Activated CD4-positive, alpha-beta memory T cell treated with anti-CD3 and anti-CD28 coated beads, Interleukin-2, amount 10 ng/mL, durations not matched to agents 7 days and 5 days (primary cell): ENCODE data around the gene UBXN1. TPM values are rescaled to one million over a fixed set of nuclear protein-coding genes. Genes with fewer than 3 reads are reported as not detected.

Experiments used
- CTCF ChIA-PET: fragments of 350-600 bp; sonication (Branson Sonifier 250); formaldehyde crosslinking; loops from one replicate; lab custom pipeline; 2021; ENCODE audit warnings: antibody characterized with exemption, inconsistent platforms; lab: Charles Lee
- POLR2A ChIA-PET: fragments of 350-600 bp; sonication (Branson Sonifier 250); formaldehyde crosslinking; loops from one replicate; lab custom pipeline; 2021; ENCODE audit warnings: antibody characterized with exemption; lab: Charles Lee
- DNase-seq: peaks from one replicate; pipeline ENCODE4 v3.0.0-alpha.2; 2020
- H3K27ac Mint-ChIP-seq: one replicate; pipeline ENCODE4 v1.8.0; 2021; ENCODE audit warnings: mild to moderate bottlenecking, mixed read lengths
- H3K27me3 Mint-ChIP-seq: one replicate; pipeline ENCODE4 v1.8.0; 2021; ENCODE audit warnings: mixed read lengths
- H3K36me3 Mint-ChIP-seq: one replicate; pipeline ENCODE4 v1.8.0; 2021; ENCODE audit warnings: low read depth, mixed read lengths
- H3K4me1 Mint-ChIP-seq: one replicate; pipeline ENCODE4 v1.8.0; 2021; ENCODE audit warnings: mixed read lengths
- H3K4me3 Mint-ChIP-seq: one replicate; pipeline ENCODE4 v1.8.0; 2021; ENCODE audit warnings: mild to moderate bottlenecking, mixed read lengths
- H3K9me3 Mint-ChIP-seq: one replicate; pipeline ENCODE4 v1.8.0; 2021; ENCODE audit warnings: mixed read lengths
- total RNA-seq, 2 experiments: library from RNA; stranded (reverse); gene quantifications; one replicate each; pipeline ENCODE4 v1.2.3, GENCODE V29; 2021

Gene UBXN1
- total RNA-seq, 2 experiments from 2014 or later, result 135 to 139 TPM

DNA sequence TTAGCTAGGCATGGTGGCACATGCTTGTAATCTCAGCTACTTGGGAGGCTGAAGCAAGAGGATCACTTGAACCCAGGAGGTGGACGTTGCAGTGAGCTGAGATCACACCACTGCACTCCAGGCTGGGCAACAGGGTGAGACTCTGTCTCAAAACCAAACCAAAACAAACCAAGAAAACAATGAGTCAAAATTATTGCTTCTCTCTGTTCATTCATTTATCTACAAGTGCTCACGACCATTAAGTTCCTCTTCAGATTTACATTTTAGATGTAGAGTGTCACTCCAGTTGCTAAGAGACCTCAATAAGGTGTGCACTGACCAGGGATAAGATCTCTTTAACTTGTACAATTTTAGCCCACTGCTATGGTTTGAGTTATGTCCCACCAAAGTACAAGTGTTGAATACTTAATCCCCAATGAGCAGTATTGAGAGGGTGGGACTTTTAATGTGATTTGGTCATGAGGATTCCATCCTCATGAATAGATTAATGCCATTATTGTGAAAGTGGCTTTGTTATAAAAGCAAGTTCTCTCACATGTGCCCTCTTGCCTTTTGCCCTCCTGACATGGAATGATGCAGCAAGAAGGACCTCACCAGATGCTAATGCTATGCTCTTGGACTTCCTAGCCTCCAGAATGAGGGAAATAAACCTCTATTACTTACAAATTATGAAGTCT is 40.6 kb upstream of the UBXN1 start:
- Mint-ChIP-seq H3K27ac (peak overlapping the region; percentile 6), H3K4me1 (peaks cover 79% of the 10 kb centered on the region), H3K4me3 (no peak overlapping the region), H3K36me3 (peaks cover 96% of the 10 kb centered on the region), H3K27me3 (no peaks in the 10 kb centered on the region), H3K9me3 (no peaks in the 10 kb centered on the region)
- ChIA-PET CTCF (interaction anchor here (1.2 kb wide), 1 partner anchor 35 kb away, joined by 5 read pairs; the partner anchor contains the start of gene ZBTB3), POLR2A (interaction anchor here (0.8 to 1.5 kb wide), 3 partner anchors 54 to 165 kb away, joined by 3 to 4 read pairs (median 3); partner anchors contain the start of genes C11orf98 and CSKMT)
- no peak for DNase-seq

DNA sequence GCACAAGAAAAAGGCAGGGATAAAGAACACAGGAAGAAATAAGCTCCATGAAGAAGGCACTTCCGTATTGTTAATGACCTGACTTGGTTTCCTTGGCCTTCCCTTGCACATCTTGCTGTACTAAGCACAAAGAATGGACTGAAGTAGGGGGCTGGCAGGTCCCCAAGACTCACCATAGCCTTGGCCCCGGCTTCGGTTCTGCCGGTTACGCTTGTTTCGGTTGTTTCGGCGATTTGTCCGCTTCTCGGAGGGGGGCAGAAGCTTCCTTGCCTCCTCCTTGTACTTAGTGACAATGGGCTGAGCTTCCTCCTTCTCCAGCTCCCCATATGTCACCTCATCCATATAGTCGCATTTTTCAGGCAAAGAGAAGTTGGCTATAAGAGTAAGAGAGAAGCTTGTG is 37.9 kb upstream of the UBXN1 start:
- ChIA-PET POLR2A (interaction anchor here (0.6 to 14.0 kb wide), 4 partner anchors 10 to 166 kb away, joined by 3 to 234 read pairs (median 8); partner anchors contain the start of genes BSCL2, GNG3, HNRNPUL2 and TTC9C), CTCF (interaction anchor here (1.1 kb wide), 1 partner anchor 105 kb away, joined by 3 read pairs; no protein-coding TSS in a partner anchor)
- Mint-ChIP-seq H3K9me3 (no peaks in the 10 kb centered on the region), H3K27me3 (no peaks in the 10 kb centered on the region), H3K4me1 (peaks cover 79% of the 10 kb centered on the region), H3K36me3 (peaks cover 90% of the 10 kb centered on the region), H3K27ac (peak overlapping the region; percentile 5), H3K4me3 (no peak overlapping the region)
- DNase-seq, result no peak

DNA sequence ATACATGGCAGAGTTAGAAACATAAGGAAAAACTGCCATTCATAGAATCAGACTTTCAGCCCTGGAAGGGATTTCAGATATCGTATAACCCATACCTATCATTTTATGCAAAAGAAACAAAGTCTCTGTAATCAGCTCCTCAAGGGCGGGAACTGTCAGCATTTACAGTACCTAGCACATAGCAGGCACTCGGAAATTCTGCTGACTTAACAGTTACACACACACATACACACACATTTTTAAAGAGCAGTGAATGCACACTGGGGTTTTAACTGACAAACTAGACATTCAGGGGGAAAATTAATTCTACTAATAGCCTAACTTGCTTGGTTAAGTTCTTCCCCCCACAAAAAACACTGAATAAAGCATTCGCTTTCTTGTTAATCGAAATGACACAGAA is 37.3 kb upstream of the UBXN1 start:
- Mint-ChIP-seq H3K9me3 (no peaks in the 10 kb centered on the region), H3K27ac (no peak overlapping the region), H3K4me1 (peaks cover 72% of the 10 kb centered on the region), H3K27me3 (no peaks in the 10 kb centered on the region), H3K36me3 (peaks cover 88% of the 10 kb centered on the region), H3K4me3 (no peak overlapping the region)
- CTCF ChIA-PET, result interaction anchor here (1.1 to 1.8 kb wide), 2 partner anchors 12 to 104 kb away, joined by 3 to 5 read pairs; partner anchors contain the start of genes HNRNPUL2 and TTC9C
- POLR2A ChIA-PET, result interaction anchor here (1.0 to 14.0 kb wide), 6 partner anchors 9 to 124 kb away, joined by 3 to 234 read pairs (median 6); partner anchors contain the start of genes BSCL2, GNG3, HNRNPUL2 and TMEM179B
- DNase-seq, result no peak

DNA sequence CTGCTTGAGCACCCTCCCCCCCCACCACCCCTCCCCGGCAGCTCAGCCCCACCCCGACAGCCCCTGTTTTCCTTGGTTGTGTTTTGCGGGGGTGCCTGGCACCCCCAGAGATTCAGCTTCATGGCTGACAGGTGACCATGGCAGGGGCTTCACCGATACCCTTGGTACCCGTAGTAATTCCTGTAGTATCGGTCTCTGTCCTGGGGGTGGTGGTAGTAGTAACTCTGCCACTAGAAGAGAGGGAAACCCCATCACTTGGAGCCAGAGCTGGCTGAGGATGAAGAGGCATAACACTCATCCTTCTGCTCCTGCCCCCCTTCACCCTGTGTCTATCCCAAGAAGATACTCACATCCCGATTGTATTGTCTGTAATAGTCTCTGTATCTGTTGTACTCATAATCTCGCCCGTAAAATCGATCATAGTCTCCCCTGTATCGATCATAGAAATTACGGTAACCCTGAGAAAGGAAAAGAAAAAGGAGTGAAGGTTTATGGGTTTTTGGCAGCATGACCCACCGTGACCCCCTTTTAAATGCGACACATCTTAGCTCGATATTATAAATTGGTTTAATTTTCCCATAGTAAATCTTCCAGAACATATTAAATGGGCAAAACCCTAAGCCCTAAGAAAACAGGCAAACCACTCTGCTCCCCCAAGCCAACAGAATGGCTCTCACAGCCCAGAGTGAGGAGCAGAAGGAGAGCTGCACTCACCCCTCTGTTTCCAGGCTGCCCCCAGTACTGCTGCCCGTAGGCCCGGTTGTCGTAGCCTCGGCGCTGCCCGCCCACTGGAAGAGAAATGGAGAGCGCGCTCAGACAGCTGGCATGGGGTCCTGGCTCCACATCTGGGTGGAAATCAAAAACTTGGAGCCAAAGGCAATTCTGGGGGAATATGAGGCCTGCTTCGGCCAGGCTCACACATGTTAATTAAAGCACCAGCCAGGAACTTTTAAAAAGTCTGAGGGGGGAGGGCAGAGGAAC is 36.6 kb upstream of the UBXN1 start:
- DNase-seq, result no peak
- H3K36me3 Mint-ChIP-seq, result peaks cover 88% of the 10 kb centered on the region
- no peaks in the 10 kb centered on the region for H3K9me3 Mint-ChIP-seq
- CTCF ChIA-PET, result interaction anchor here (1.1 to 1.8 kb wide), 3 partner anchors 12 to 103 kb away, joined by 3 to 5 read pairs (median 3); partner anchors contain the start of genes HNRNPUL2 and TTC9C
- no peak overlapping the region for H3K4me3 Mint-ChIP-seq
- peak overlapping the region; percentile 12 for H3K27ac Mint-ChIP-seq
- H3K27me3 Mint-ChIP-seq, result no peaks in the 10 kb centered on the region
- H3K4me1 Mint-ChIP-seq, result peaks cover 72% of the 10 kb centered on the region
- POLR2A ChIA-PET, result interaction anchor here (1.0 to 14.0 kb wide), 7 partner anchors 9 to 126 kb away, joined by 3 to 234 read pairs (median 5); partner anchors contain the start of genes BSCL2, C11orf98, CSKMT and GNG3

DNA sequence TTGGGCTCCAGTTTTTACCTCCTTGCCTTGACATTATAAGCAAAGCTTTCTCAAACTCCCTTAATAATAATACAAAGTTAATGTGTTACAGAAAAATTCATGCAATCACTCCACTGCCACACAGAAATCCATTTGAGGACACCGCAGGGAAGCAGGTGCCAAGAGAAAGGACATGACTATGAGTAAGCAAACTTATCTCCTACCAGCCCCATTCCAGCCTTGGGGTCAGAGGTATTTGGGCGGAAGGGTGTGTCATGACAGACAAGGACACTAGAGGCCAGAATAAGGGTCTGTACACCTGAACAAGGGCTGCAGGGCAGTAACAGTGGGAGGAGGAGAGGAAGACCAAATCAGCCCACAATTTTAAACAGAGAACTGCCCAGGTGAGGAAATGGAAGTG is 34.5 kb upstream of the UBXN1 start:
- ChIA-PET CTCF (interaction anchor here (1.0 to 1.1 kb wide), 3 partner anchors 16 to 168 kb away, joined by 3 to 4 read pairs (median 3); partner anchors contain the start of gene SLC3A2), POLR2A (interaction anchor here (0.8 to 14.0 kb wide), 9 partner anchors 14 to 141 kb away, joined by 3 to 234 read pairs (median 4); partner anchors contain the start of genes CSKMT, GANAB, HNRNPUL2 and LBHD1)
- DNase-seq, result no peak
- peaks cover 78% of the 10 kb centered on the region for H3K4me1 Mint-ChIP-seq
- peaks cover 79% of the 10 kb centered on the region for H3K36me3 Mint-ChIP-seq
- peak overlapping the region; percentile 47 for H3K4me3 Mint-ChIP-seq
- H3K27ac Mint-ChIP-seq, result peak overlapping the region; percentile 93
- no peaks in the 10 kb centered on the region for H3K27me3 Mint-ChIP-seq
- H3K9me3 Mint-ChIP-seq, result no peaks in the 10 kb centered on the region

DNA sequence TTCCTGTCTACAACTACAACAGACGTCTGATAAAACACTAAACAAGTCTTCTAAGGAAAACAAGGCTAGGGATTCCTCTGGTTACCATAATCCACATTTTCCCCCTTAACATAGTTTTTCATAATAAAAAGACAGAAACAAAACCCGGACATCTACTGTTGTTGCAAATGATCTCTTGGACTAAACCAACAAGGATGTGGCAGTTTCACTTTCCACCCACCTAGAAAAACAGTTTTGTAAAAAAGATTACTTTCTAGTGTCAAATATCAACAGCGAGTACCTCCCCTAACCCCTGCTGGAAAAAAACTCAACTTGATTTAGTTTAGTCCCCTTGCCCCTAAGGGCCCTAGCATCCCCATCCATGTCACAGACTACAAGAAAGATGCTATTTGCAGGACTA is 34.0 kb upstream of the UBXN1 start:
- peak overlapping the region; percentile 93 for H3K27ac Mint-ChIP-seq
- no peaks in the 10 kb centered on the region for H3K27me3 Mint-ChIP-seq
- ChIA-PET CTCF (interaction anchor here (1.0 to 1.6 kb wide), 4 partner anchors 17 to 168 kb away, joined by 3 to 4 read pairs (median 4); partner anchors contain the start of gene SLC3A2), POLR2A (interaction anchor here (0.8 to 14.0 kb wide), 7 partner anchors 15 to 141 kb away, joined by 3 to 234 read pairs (median 6); partner anchors contain the start of genes C11orf98, CSKMT, HNRNPUL2 and LBHD1)
- peaks cover 74% of the 10 kb centered on the region for H3K36me3 Mint-ChIP-seq
- H3K4me1 Mint-ChIP-seq, result peaks cover 78% of the 10 kb centered on the region
- no peak for DNase-seq
- H3K9me3 Mint-ChIP-seq, result no peaks in the 10 kb centered on the region
- H3K4me3 Mint-ChIP-seq, result peak overlapping the region; percentile 47

DNA sequence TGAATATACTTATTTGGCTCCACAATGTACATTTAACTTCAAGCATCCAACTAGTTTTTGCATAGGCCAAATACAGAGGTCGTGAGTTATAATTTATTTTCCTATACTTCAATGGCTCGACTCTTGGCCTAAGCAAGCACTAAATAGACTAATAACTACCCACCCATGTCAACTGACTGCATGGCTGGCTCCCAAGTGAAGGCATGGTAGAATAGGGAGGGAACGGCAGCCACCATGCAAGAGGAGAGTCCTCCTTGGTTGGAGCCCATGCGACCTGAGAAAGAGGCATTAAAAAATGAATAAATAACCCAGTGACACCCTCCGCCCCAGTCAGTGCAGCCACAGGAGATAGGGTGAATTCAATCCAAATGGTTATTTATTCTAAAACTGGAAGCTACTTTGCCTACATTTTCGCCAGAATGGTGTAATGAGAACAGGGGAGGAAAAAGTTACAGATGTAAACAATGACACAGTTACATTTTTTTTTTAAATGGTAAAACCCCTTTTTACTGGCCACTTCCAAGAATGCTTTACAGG is 33.5 kb upstream of the UBXN1 start:
- POLR2A ChIA-PET, result interaction anchor here (0.8 to 14.0 kb wide), 7 partner anchors 15 to 142 kb away, joined by 3 to 234 read pairs (median 6); partner anchors contain the start of genes C11orf98, CSKMT, HNRNPUL2 and LBHD1
- Mint-ChIP-seq H3K4me3 (peak overlapping the region; percentile 47), H3K4me1 (peaks cover 80% of the 10 kb centered on the region), H3K36me3 (peaks cover 69% of the 10 kb centered on the region), H3K9me3 (no peaks in the 10 kb centered on the region), H3K27me3 (no peaks in the 10 kb centered on the region), H3K27ac (peak overlapping the region; percentile 93)
- no peak for DNase-seq
- CTCF ChIA-PET, result interaction anchor here (1.1 to 1.6 kb wide), 2 partner anchors 18 to 169 kb away, joined by 3 to 4 read pairs; partner anchors contain the start of gene SLC3A2

DNA sequence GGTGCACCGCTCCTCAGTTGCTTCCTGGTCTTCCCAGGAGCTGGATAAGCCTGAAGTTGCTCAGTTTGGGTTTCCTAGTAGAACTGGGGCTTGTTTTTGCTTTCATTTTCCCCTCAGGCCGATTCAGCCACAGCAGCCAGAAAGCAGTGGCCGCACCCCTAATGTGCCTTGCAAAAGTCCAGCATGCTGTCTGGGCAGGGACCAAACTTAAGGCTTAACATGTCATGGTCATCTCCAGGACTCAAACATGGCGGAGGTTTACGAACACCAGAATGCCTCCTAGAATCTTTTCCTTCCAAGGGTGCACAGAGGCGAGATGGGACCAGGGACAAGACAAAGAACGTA is 31.1 kb upstream of the UBXN1 start:
- Mint-ChIP-seq H3K9me3 (no peaks in the 10 kb centered on the region), H3K4me1 (peaks cover 79% of the 10 kb centered on the region), H3K27me3 (no peaks in the 10 kb centered on the region), H3K36me3 (peaks cover 46% of the 10 kb centered on the region), H3K27ac (peak overlapping the region; percentile 94), H3K4me3 (peak overlapping the region; percentile 92)
- POLR2A ChIA-PET, result interaction anchor here (0.6 to 14.0 kb wide), 27 partner anchors 13 to 172 kb away, joined by 3 to 234 read pairs (median 5); partner anchors contain the start of genes C11orf98, CSKMT, EEF1G and HNRNPUL2
- peak; percentile 41 for DNase-seq
- CTCF ChIA-PET, result interaction anchor here (1.0 to 3.1 kb wide), 5 partner anchors 16 to 171 kb away, joined by 4 to 11 read pairs (median 4); partner anchors contain the start of genes HNRNPUL2, SLC3A2, TTC9C and ZBTB3

DNA sequence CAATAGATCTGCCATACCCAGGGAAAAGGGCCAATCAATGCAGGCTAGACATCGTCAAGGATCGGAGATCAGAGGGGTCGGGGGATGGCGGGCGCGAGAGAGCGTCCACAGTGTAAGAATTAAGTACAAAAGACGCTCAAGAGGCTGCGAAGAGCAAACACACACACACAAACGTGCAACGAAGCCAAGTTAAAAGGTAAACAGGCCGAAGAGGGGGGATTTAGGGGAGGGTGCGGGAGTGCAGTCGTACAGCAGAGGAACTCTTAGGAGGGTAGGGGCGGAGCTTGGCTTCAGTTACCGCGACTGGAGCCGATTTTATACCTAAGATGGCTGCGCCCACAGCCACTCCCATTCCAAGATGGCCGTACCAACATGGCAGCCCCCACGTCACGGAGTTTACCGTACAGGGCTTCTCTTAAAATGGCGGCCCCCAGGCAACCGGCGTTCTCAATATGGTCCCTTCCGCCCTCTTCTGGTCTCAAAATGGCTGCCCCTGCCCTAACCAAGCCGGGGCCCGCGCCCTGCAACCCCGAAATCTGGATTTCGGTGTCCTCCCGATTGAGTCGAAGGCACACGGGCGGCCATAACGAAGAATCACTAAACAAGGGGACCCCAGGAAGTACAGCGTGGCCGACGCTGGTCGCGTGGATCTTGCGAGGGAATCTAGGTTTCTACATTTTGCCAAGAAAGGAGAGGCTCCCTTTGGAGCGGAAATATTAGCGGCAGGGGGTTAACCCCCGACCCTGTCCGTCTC is 30.6 kb upstream of the UBXN1 start:
- ChIA-PET CTCF (interaction anchor here (1.0 to 3.1 kb wide), 6 partner anchors 15 to 315 kb away, joined by 3 to 11 read pairs (median 4); partner anchors contain the start of genes HNRNPUL2, SLC3A2, TTC9C and ZBTB3), POLR2A (interaction anchor here (0.6 to 14.0 kb wide), 35 partner anchors 9 to 173 kb away, joined by 3 to 234 read pairs (median 5); partner anchors contain the start of genes C11orf98, CSKMT, EEF1G and HNRNPUL2)
- Mint-ChIP-seq H3K4me1 (peaks cover 75% of the 10 kb centered on the region), H3K36me3 (peaks cover 41% of the 10 kb centered on the region), H3K27me3 (no peaks in the 10 kb centered on the region), H3K4me3 (peak overlapping the region; percentile 92), H3K9me3 (no peaks in the 10 kb centered on the region), H3K27ac (peak overlapping the region; percentile 94)
- DNase-seq, result peak; percentile 98

DNA sequence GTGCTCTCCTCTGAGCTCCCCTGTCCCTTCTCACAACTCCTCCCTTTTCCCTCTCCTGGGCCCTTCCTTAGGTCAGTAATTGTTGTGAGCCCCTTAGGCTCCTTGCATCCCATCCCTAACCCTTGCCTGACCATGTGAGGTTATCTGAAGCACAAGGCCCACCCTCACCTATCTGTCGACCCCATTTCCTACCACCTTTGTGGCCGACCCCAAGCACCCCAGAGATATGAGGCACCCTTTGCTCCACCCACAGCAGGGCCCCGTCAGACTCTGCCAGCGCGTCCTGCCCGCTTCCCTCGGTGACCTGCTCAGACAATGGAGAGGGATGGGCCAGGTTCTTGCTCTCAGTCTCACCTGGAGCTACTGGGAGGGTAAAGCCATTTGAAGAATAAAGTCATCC is 29.9 kb upstream of the UBXN1 start:
- Mint-ChIP-seq H3K4me3 (peak overlapping the region; percentile 92), H3K4me1 (peaks cover 68% of the 10 kb centered on the region), H3K9me3 (no peaks in the 10 kb centered on the region), H3K36me3 (peaks cover 38% of the 10 kb centered on the region), H3K27me3 (no peaks in the 10 kb centered on the region), H3K27ac (peak overlapping the region; percentile 94)
- ChIA-PET POLR2A (interaction anchor here (0.7 to 14.0 kb wide), 34 partner anchors 8 to 172 kb away, joined by 3 to 234 read pairs (median 5); partner anchors contain the start of genes C11orf98, CSKMT, EEF1G and HNRNPUL2), CTCF (interaction anchor here (0.8 to 3.1 kb wide), 8 partner anchors 14 to 314 kb away, joined by 3 to 11 read pairs (median 4); partner anchors contain the start of genes HNRNPUL2, SLC3A2, TMEM179B and TTC9C)
- DNase-seq, result peak; percentile 61
